AG09319 (cell line): ENCODE measurements around the gene THADA.

ENCODE experiments used
- DNase-seq: peaks from one replicate; pipeline ENCODE4 v3.0.0-alpha.2; 2010; ENCODE audit warnings: low read depth; ENCODE audit errors: extremely low read depth
- CTCF ChIP-seq: IDR thresholded peaks from 2 replicates; pipeline ENCODE4 v1.5.1; 2011; ENCODE audit warnings: low read depth, mild to moderate bottlenecking, inconsistent platforms, low read length, moderate library complexity

THADA gene

GRCh38 chr2:43445781-43446180, 150.1 kb downstream of the THADA start:
- no peak for TF ChIP-seq CTCF
- DNase-seq, result no peak

GRCh38 chr2:43444989-43445645, 150.7 kb downstream of the THADA start:
- no peak for TF ChIP-seq CTCF
- DNase-seq, result no peak

GRCh38 chr2:43443282-43443681, 152.6 kb downstream of the THADA start:
- no peak for TF ChIP-seq CTCF
- no peak for DNase-seq

- TF ChIP-seq CTCF, result no peak
- no peak for DNase-seq
Measured at GRCh38 chr2:43441195-43441594, 154.6 kb downstream of the THADA start.

GRCh38 chr2:43438858-43439655, 156.8 kb downstream of the THADA start:
- TF ChIP-seq CTCF, result no peak
- no peak for DNase-seq

- DNase-seq, result no peak
Measured at GRCh38 chr2:43438342-43438741, 157.5 kb downstream of the THADA start.

More at GRCh38 chr2:43438342-43438741, 157.5 kb downstream of the THADA start:
- TF ChIP-seq CTCF, result no peak
